ENCODE data around the gene IFI27.

The IFI27 gene

GRCh38 chr14:94103554-94104150 lies 6.9 kb upstream of the IFI27 start:
- DNase-seq = no peak

- DNase-seq = no peak
Observed at GRCh38 chr14:94104731-94105130, 5.8 kb upstream of the IFI27 start.

- peak; percentile 24 for DNase-seq
Observed at GRCh38 chr14:94109915-94110250, 653 bp upstream of the IFI27 start.

GRCh38 chr14:94111276-94112095 lies 950 bp downstream of the IFI27 start:
- DNase-seq = peak; percentile 60

- no peak for DNase-seq
Observed at GRCh38 chr14:94112513-94113063, 2.1 kb downstream of the IFI27 start.

- DNase-seq = no peak
Observed at GRCh38 chr14:94113073-94113472, 2.5 kb downstream of the IFI27 start.

GRCh38 chr14:94113490-94113889 lies 3.0 kb downstream of the IFI27 start:
- DNase-seq = no peak

GRCh38 chr14:94113908-94114588 lies 3.5 kb downstream of the IFI27 start:
- DNase-seq = no peak

- no peak for DNase-seq
Observed at GRCh38 chr14:94114589-94115057, 4.1 kb downstream of the IFI27 start.

GRCh38 chr14:94115058-94115591 lies 4.6 kb downstream of the IFI27 start:
- peak; percentile 3 for DNase-seq

GRCh38 chr14:94115631-94116030 lies 5.1 kb downstream of the IFI27 start:
- DNase-seq = no peak

- no peak for DNase-seq
Observed at GRCh38 chr14:94116701-94117100, 6.2 kb downstream of the IFI27 start.

- DNase-seq = no peak
Observed at GRCh38 chr14:94117856-94118255, 7.3 kb downstream of the IFI27 start.

- no peak for DNase-seq
Observed at GRCh38 chr14:94119071-94119470, 8.5 kb downstream of the IFI27 start.

GRCh38 chr14:94120667-94121340 lies 10.3 kb downstream of the IFI27 start:
- DNase-seq = no peak

GRCh38 chr14:94121485-94121884 lies 10.9 kb downstream of the IFI27 start:
- DNase-seq = no peak

- no peak for DNase-seq
Observed at GRCh38 chr14:94122438-94122837, 11.9 kb downstream of the IFI27 start.

GRCh38 chr14:94123296-94123695 lies 12.8 kb downstream of the IFI27 start:
- no peak for DNase-seq

GRCh38 chr14:94123868-94124267 lies 13.3 kb downstream of the IFI27 start:
- no peak for DNase-seq

GRCh38 chr14:94124582-94125377 lies 14.2 kb downstream of the IFI27 start:
- no peak for DNase-seq

- DNase-seq = no peak
Observed at GRCh38 chr14:94125659-94126418, 15.3 kb downstream of the IFI27 start.

- no peak for DNase-seq
Observed at GRCh38 chr14:94126419-94126677, 15.8 kb downstream of the IFI27 start.

Measured in OCI-M1 (cell line).